NCI-H1930 (cell line): ENCODE measurements around the gene CDK5RAP2.
"Not testable (repeated sequence)": the region's sequence is repeated elsewhere in the genome, so short reads cannot be mapped to it uniquely, and the experiment has no call there.

Experiments used
- DNase-seq, 2 experiments: peaks; one replicate each; lab custom pipeline; 2025; lab: John Stamatoyannopoulos, UW

Gene CDK5RAP2

DNA sequence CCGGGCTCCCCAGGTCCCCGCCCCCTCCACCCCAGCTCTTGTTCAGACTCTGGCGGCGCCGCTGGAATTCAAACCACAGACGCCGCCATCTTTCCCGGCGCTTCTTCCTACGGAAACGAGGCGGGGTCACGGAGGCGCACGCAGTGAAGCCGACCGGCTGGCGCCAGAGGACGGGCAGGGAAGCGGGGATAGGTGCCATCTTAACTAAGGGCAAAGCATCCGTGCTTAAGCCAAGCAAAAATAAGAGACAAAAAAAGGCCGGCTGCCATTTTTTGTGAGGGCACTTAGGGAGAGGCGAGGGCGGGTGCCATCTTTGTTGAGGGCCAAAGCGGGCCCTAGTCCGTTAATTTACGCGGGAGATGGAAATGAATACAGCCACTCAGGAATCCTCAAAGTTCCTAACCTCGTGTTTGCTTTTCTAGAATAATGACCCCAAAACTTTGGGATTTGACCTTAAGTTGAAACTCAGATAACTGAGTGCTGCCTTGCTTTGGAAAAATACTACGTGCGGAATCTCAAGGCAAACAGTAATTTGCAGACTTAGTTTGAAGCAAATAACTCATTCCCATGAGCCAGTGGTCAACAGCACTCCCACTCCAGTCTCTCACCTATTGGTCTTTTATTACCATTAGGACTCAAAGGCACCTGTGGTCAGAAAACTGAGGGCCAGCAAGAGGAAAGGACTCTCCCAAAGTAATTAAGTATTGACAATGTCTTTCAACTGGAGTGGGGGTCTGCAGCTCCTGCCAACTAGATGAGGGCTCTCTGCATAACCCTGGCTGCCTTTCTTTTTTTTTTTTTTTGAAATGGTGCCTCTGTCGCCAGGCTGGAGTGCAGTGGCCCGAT is at the start of gene CDK5RAP2:
TSS of gene CDK5RAP2 (minus strand) at position 117 of the 846 bp plus-strand sequence. CDS start 189 bp downstream, outside the sequence.
- peak; percentile 95 to 96 for DNase-seq

DNA sequence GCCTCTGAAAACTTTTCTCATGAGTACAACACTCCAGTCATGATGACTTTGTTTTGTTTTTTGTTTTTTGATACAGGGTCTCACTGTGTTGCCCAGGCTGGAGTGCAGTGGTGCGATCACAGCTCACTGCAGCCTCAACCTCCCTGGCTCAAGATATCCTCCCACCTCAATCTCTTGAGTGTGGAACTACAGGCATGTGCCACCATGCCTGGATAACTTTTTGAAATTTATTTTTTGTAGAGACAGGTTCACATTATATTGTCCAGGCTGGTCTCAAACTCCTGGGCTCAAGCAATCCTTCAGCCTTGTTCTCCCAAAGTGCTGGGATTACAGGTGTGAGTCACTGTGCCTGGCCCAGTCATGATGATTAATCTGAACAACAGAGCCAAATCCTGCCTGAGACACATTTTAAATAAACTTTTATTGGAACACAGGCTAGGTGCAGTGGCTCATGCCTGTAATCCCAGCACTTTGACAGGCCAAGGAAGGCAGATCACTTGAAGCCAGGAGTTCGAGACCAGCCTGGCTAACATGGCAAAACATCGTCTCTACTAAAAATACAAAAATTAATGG is 49.0 kb upstream of the CDK5RAP2 start:
- DNase-seq: not testable (repeated sequence)

DNA sequence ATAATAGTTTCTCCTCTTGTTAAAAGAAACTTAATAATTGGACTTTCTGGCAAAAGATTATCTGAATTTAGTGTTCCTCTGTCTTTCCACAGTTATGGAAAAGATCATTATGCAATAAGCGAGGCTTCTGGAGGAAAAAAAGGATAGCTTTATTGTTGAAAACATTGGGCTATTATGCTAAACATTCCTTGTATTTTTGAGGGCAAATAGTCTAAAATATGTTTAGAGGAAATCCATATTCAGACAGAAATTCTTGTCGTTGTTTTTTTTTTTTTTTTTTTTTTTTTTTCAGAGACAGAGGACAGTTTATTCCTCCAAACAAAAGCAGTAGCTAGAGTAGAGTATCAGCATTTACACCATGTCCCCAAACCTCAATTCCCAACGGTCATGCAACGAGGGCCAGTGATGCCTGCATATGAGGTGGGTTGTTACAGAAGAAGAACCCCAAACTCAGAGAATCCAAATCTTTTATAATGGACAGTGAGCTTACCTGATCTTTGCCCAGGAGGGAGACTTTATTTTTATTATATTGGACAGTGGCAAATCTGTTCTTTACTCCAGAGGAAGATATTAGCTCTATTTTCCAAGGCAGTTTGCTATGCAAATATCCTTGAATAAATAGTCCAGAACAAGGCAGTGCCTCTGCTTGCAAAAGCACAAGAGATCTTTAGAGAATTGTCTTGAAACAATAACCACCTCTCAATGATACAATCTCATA is 48.4 kb upstream of the CDK5RAP2 start:
- no peak for DNase-seq

DNA sequence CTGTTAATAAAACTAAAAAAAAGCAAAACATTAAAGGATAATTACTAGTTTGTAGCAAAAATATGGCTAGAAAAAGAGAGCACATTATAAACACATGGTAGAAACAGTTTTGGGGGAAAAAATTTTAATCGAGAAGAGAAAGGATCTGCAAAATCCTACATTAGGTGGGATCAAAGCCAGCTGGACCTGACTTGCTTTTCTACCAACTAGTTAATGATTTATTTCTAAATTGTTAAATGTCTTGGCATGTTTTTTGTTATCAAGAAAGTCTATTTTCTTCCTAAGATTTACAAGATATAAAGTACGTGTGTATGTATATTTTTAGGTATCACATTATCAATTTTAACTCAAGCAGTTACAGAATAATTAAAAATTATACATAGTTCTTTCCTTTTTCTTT is 47.1 kb upstream of the CDK5RAP2 start:
- no peak for DNase-seq

DNA sequence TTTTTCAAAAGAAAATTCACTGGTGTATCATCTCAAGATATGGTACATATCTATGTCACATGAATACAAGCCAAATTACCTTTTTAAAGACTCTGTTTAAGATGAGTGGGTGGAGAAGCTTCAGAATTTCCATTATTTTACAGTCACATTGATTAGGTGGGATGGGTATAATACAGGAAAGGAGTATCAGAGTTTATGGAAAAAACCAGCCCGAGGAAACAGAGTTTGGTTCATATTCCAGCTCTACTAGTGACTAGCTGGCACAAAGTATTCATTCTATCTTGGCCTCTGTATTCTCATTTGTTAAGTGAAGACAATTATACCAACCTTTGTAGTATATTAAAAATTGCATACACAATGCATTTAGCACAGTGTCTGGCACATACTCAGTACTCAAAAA is 46.5 kb upstream of the CDK5RAP2 start:
- no peak for DNase-seq

DNA sequence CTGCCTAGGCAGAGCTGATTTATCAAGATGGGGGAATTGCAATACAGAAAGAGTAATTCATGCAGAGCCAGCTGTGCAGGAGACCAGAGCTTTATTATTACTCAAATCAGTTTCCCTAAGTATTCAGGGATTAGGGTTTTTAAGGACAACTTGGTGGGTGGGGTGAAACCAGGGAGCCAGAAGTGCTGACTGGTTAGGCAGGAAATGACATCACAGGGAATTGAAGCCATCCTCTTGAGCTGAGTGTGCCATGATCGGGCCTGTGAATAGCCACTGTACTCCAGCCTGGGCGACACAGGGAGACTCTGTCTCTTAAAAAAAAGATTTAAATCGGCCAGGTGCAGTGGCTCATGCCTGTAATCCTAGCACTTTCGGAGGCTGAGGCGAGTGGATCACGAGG is 45.3 kb upstream of the CDK5RAP2 start:
- no peak for DNase-seq

DNA sequence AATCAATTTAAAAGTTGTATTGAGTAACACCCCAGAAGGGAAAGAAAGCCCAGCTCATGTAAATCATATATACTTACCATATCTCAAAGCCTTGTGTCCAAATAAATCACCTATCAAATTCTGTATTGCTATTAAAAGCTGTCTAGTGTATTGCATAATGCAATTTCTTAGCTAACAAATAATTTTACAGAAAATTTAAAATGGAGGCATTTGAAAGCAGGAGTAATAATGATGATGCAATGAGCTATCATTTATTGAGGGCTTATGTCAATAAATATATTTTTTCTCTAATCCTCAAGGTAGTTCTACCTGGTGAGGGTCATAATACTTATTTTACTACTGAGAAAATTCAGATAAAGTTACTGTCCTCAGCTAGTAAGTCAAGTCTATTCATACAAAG is 42.8 kb upstream of the CDK5RAP2 start:
- no peak for DNase-seq

DNA sequence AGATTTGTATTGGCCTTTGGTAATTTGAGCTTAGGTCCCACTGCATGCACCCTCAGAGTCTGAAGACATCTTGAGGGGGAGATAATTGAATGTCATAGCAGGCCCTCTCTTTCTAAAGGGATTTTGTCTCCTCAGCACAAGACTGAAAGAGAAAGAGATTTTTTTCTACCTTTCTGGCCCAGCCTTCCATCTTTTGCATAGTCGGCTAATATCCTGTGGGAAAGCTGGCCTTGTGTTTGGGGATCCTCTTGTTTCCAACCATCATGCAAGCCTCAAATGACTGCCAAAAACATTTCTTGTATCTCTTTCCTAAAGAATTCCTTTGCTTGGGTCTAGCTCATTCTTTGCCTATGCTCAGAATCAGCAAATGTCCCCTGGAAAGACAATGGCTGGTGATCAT is 42.0 kb upstream of the CDK5RAP2 start:
- no peak for DNase-seq

DNA sequence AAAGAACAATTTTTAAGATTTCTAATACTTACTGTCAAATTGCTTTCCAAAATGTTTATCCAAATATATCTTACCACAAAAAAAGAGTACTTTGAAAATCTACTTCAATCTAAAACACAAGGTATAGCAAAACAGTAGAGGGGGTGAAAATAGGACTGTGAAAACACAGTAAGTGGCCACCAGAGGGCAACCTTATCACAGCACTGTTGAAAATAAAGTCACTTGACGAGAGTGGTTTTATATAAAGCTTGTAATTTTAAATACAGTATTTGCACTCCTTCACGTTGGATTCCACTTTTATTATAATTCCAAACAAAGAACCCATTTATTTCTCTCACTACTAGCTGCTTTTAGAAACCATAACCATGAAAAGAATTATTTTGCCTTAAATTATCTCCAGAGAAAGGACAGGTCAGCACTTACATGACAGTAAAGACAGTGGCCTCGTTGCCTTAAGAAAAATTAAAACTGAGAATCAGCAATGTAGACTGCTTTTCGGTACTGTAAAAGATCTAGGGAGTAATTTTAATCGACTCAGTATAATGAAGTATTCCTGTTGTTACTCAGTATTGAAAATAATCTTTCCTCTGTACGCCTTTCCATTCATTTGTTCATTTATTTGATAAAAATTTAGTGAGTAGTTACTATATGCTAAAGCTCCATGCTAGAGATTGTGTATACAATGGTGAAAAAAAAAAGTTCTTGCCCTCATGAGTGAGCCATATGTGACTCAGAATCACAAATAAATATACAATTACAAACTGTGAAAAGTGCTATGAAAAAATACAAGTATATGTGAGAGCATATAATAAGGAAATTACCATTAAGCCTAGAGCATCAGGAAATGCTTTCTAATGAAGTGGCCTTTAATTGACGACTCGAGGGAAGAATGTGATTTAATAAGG is 40.0 kb upstream of the CDK5RAP2 start:
- DNase-seq: peak; percentile 18 to 47

DNA sequence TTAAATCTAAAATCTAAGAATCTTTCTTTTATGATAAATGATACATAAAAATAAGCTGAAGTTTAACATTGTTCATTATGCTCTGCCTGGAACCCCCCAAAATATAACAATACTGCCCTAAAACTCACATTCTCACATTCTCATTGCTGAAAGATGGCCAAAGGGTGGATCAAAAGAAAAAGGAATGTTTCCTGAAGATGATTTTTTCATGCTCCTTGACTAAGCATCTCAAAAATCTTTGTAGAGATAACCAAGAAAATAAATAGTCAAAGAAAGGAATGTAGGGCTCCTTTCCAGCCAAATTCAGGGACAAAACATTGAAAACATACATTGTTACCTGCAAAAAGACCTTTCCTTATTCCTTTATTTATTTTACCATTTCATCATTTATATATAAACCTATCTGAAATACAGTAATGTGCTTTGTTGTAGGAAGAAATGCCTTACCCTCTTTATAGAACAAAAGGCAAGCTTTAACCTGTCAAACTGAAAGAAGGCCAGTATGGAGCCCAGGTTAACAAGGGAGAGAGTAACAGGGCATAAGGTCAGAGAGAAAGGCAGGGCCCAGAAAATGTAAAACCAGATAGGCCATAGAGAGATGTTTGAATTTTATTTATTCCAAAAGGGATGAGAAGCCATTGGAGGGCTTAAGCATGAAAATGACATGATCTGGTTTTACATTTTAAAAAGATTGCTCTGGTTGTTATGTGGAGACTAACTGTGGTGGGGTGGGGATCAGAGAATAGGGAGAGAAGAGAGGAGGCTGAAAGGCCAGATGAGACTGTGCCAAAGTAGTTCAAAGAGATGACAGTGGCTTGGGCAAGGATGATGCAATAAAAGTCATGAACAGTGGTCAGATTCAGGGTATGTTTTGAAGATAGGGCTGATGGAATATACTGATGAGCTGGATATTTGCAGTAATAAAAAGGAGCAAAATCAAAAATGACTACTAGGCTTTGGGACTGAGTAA is 37.3 kb upstream of the CDK5RAP2 start:
- no peak for DNase-seq

DNA sequence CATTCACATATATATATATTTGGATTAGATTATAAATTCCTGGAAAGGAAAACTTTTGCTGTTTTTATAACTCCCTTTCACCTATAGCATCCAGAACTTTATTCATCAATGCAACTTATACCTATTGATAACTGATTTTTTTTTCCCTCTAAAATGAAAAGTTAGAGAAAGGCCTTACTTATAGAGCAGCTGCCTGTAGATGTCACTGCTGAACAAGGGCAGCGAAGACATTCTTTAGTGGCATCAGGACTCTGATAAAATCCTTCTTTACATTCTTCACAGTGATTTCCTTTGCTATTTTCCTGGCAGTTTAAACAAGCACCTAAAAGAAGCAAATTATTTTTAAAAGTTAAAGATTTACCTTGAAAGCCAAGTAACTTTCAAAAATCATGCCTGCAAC is 32.3 kb upstream of the CDK5RAP2 start:
- DNase-seq: no peak

DNA sequence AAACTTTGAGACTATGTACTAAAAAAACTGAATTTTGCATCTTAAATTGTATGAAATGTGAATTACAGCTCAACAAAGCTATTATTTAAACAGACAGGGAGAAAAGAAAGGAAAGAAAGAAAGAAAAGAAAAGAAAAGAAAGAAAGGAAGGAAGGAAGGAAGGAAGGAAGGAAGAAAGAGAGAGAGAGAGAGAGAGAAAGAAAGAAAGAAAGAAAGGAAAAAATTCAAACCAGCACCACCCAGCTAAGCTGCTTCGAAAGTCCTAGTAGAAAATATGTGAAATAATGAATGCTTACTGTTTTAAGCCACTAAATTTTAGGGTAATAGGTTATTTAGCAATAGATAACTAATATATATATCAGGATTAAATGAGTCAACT is 31.7 kb upstream of the CDK5RAP2 start:
- no peak for DNase-seq

DNA sequence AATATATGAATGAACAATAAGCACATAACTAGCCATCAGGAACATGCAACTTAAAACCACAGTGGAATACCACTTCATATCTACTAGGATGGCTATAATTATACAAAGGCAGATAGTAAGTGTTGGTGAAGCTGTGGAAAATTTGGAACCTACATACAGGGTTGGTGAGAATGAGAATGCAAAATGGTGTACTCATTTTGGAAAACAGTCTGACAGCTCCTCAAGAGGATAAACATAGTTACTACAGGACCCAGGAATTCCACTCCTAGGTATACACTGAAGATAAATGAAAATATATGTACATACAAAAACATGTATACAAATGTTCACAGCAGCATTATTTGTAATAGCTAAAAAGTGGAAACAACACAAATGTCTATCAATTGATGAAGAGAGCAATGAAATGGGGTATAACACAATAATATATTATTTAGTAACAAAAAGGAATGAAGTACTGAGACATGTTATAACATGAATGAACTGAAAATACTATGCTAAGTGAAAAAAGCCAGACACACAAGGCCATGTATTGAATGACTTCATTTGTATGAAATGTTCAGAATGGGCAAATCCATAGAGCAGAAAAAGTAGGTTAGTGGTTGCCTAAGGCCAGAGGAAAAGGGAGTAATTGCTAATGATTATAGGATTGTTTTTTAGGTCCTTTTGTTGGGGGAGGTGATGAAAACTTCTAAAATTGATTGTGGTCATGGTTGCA is 31.2 kb upstream of the CDK5RAP2 start:
- no peak for DNase-seq

DNA sequence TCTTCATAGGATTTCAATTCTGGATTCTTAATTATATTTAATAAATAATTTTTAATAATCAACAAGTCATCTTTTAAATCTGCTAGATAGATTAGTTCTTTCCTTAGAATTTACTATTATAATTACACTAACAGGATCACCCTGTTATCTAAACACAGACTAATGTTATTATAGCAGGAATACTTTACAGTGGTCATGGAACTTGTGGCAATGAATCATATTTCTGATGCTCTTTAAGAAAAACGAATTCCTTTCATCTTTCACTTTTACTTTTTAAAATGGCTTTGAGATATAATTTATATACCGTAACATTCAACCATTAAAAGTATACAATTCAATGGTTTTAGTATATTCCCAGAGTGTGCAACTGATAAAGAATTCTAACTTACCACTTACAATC is 29.7 kb upstream of the CDK5RAP2 start:
- no peak for DNase-seq

DNA sequence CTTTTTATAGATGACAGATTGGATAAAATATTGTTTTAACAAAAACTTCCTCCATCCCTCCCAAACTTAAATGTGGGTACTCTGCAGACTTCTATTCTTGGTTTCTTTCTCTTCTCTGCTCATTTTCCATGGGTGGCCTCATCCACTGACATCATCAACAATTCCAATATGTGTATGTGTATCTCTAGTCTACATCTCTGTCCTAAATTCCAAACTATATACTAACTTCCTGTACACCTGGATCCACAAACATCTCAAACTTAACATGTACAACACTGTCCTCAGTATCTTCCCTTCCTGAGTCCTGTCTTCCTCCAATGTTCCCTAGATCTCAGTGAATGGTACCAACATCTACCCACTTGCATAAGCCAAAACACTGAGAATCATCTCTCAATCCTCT is 28.5 kb upstream of the CDK5RAP2 start:
- DNase-seq: no peak

DNA sequence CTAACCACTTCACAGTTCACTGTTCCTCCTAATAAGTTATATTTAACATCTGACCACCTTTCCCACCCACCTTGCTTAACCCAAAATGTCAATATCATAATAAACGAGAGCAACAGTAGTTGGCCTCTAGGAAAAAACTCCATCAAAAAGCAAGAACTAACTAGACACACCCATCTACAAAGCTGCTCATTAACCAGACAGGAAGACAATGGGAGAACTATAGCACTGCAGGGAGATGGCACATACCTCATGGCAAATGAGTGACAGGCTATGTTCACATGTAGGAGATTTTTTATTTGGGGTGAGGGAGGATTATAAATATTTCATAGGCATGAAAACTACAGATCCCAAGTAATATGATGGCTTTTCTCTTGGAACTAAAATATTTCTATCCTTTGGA is 23.6 kb upstream of the CDK5RAP2 start:
- no peak for DNase-seq

DNA sequence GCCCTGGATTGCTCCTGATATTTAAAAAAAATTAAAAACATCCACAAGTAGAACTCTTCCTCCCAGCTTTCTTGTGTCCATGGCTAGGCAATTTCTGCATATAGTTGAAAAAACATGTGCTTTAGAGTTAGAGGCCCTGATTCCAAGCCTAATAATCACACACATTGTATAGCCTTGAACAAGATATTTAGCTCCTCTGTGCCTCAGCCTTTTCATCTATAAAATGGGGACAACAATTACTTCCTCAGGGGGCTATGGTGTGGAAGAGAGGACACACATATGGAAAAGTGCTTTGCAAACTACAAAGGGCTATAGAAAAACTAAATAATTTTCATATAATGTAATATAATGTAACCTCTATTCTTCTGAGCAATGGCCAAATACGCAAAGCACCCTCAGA is 23.0 kb upstream of the CDK5RAP2 start:
- DNase-seq: no peak

DNA sequence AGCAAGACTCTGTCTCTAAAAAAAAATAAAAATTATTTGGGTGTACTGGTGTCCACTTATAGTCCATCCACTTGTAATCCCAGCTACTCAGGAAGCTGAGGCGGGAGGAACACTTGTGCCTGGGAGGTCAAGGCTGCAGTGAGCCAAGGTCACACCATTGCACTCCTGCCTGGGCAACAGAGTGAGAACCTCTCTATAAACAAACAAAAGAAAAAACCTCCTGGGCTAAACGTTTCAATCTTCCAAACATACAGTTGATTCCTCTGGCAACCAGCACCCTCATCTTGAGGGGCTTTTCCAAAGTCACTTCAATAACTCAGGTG is 13.9 kb upstream of the CDK5RAP2 start:
- DNase-seq: no peak

DNA sequence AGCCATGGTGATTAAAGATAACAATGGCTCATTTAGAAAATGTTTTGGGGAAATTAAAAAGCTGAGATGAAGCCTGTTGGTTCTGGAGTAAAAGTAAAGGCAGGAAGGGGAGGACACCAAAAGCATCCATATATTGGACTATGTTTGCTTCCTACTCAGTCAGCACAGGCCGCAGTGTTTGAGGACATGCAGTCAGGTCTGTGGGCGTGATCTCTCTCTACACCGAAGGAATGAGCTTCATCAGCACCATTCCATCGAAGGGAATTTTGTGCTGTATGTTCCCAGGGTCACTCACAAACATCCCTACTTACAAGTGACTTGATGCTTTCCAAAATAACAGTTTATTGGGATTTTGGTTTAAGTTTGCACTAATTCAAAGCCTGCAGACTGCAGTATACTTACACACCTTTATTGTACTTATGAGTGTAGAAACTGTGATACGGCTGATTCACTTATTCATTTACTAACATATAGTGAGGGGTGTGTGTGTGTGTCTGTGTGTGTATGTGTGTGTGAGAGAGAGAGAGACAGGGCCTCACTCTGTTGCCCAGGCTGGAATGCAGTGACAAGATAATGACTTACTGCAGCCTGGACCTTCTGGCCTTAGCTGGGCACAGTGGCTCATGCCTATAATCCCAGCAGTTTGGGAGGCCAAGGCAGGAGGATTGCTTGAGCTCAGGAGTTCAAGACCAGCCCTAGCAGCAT is 13.4 kb upstream of the CDK5RAP2 start:
- DNase-seq: no peak

DNA sequence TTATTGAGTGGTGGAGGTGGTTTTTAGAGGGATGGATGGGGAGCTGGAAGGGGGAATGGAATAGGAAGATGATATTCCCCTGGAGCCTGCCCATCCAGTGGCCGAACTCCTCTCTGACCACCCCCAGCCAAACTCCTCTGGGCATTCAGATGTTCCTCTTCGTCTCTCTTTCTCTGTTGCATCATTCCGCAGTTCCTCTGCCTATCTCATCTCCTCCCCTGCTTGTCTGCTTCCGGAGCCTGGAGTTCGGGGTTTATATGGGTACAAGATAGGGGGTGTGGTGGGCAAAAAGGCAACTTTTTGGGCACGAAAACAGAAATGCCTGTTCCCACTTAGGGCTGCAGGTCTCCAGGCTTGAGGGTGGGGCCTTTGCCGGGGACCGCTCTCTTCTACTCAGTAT is 12.2 kb upstream of the CDK5RAP2 start:
- no peak for DNase-seq
